A549 (cell line): ENCODE results near the gene SP4. TPM values are rescaled to one million over a fixed set of nuclear protein-coding genes. Genes with fewer than 3 reads are reported as not detected.

ENCODE experiments used
- ATAC-seq, 2 experiments: fragments of 200-7000 bp in 1 of 2; fragments of >200 bp in 1 of 2; cut with Nextera tagmentation in 1 of 2; cut with Tn5 transposase in 1 of 2; 3 replicates each; pipeline versions ENCODE4 v1.8.0 to v1.9.1; 2018 to 2020; ENCODE audit warnings: mild to moderate bottlenecking in 1 of 2, moderate library complexity in 1 of 2
- CTCF ChIA-PET: fragments of 300-600 bp; sonication (Branson Sonifier 250); formaldehyde crosslinking; extraction: SDS; loops from one replicate; lab custom pipeline; 2021; ENCODE audit warnings: antibody characterized with exemption, inconsistent platforms; lab: Yijun Ruan, JAX
- POLR2A ChIA-PET: fragments of 350-600 bp; formaldehyde crosslinking; extraction: SDS; loops from one replicate; lab custom pipeline; 2021; ENCODE audit warnings: antibody characterized with exemption, inconsistent platforms; lab: Yijun Ruan, JAX
- DNase-seq, 2 experiments: peaks; one replicate each; pipeline versions ENCODE4 v3.0.0 to v3.0.0-alpha.2; 2011 to 2016; ENCODE audit warnings: low read depth in 1 of 2, low spot score in 1 of 2
- FAIRE-seq: peaks from 2 replicates; lab custom pipeline; 2011; peaks lifted over from hg19 to GRCh38; lab: Jason Lieb, UNC
- H3K27ac ChIP-seq, 2 experiments: fragments of >200 bp; sonication (Bioruptor Twin); formaldehyde crosslinking; 3 replicates each; pipeline ENCODE4 v1.5.1; 2016 to 2017
- H3K4me1 ChIP-seq: fragments of >200 bp; sonication (Bioruptor Twin); formaldehyde crosslinking; 3 replicates; pipeline ENCODE4 v1.6.1; 2016
- H3K4me2 ChIP-seq: fragments of >200 bp; sonication (Bioruptor Twin); formaldehyde crosslinking; 3 replicates; pipeline ENCODE4 v1.6.1; 2016
- H3K4me3 ChIP-seq: fragments of >200 bp; sonication (Bioruptor Twin); formaldehyde crosslinking; 3 replicates; pipeline ENCODE4 v1.5.1; 2016
- H3K9me3 ChIP-seq: fragments of >200 bp; sonication (Bioruptor Twin); formaldehyde crosslinking; 3 replicates; pipeline ENCODE4 v1.6.1; 2016
- CBX2 ChIP-seq: fragments of 200-600 bp; sonication (generic); IDR thresholded peaks from 2 replicates; pipeline ENCODE4 v1.6.1; 2016; ENCODE audit warnings: low read depth, mild to moderate bottlenecking, borderline replicate concordance
- CBX8 ChIP-seq: fragments of 200-600 bp; sonication (generic); IDR thresholded peaks from 2 replicates; pipeline ENCODE4 v1.6.1; 2016
- CHD2 ChIP-seq: fragments of 150-350 bp; IDR thresholded peaks from 2 replicates; pipeline ENCODE4 v1.6.1; 2014; ENCODE audit warnings: low read length; ENCODE audit not compliant: partially characterized antibody
- FOXS1 ChIP-seq: fragments of 250-450 bp; sonication (Bioruptor Pico); IDR thresholded peaks from 2 replicates; pipeline ENCODE4 v1.5.0; 2020; ENCODE audit warnings: mild to moderate bottlenecking, moderate library complexity
- GATA3 ChIP-seq: IDR thresholded peaks from 2 replicates; pipeline ENCODE4 v1.6.1; 2012; ENCODE audit warnings: borderline replicate concordance
- HOXB5 ChIP-seq: fragments of 250-450 bp; sonication (Bioruptor Pico); IDR thresholded peaks from 2 replicates; pipeline ENCODE4 v1.5.0; 2020; ENCODE audit warnings: mild to moderate bottlenecking, moderate library complexity
- KDM5A ChIP-seq: fragments of 200-600 bp; sonication (generic); IDR thresholded peaks from 2 replicates; pipeline ENCODE4 v1.6.1; 2016; ENCODE audit warnings: antibody characterized with exemption, mild to moderate bottlenecking
- MAFK ChIP-seq: fragments of 450-650 bp; IDR thresholded peaks from 2 replicates; pipeline ENCODE4 v1.6.1; 2014; ENCODE audit not compliant: partially characterized antibody
- MAX ChIP-seq: IDR thresholded peaks from 2 replicates; pipeline ENCODE4 v1.6.1; 2012
- MAZ ChIP-seq: fragments of 150-350 bp; IDR thresholded peaks from 2 replicates; pipeline ENCODE4 v1.6.1; 2014; ENCODE audit warnings: antibody characterized with exemption, low read depth, low read length, borderline replicate concordance
- NPAS2 ChIP-seq: fragments of 250-450 bp; sonication (Bioruptor Pico); IDR thresholded peaks from 2 replicates; pipeline ENCODE4 v1.8.0; 2022; ENCODE audit warnings: mild to moderate bottlenecking, moderate library complexity, borderline replicate concordance
- PBX3 ChIP-seq: IDR thresholded peaks from 2 replicates; pipeline ENCODE4 v1.6.1; 2012
- POLR2A ChIP-seq: IDR thresholded peaks from 2 replicates; pipeline ENCODE4 v1.6.1; 2012; ENCODE audit warnings: mild to moderate bottlenecking, low read length
- RAD21 ChIP-seq, 2 experiments: fragments of >200 bp in 1 of 2; sonication (Bioruptor Twin) in 1 of 2; formaldehyde crosslinking in 1 of 2; IDR thresholded peaks in 1 of 2; conservative IDR thresholded peaks in 1 of 2; 2 replicates in 1 of 2; 3 replicates in 1 of 2; pipeline ENCODE4 v1.6.1; 2012 to 2018; ENCODE audit warnings: inconsistent platforms in 1 of 2
- RCOR1 ChIP-seq: fragments of 150-350 bp; IDR thresholded peaks from 2 replicates; pipeline ENCODE4 v1.6.1; 2014; ENCODE audit warnings: antibody characterized with exemption, low read length, low read depth
- RFX5 ChIP-seq: fragments of 450-650 bp; IDR thresholded peaks from 2 replicates; pipeline ENCODE4 v1.7.1; 2014; ENCODE audit warnings: antibody characterized with exemption, mild to moderate bottlenecking, moderate library complexity
- TFCP2L1 ChIP-seq: fragments of 250-450 bp; sonication (Bioruptor Pico); IDR thresholded peaks from 2 replicates; pipeline ENCODE4 v1.5.0; 2021; ENCODE audit warnings: mild to moderate bottlenecking
- TP53 ChIP-seq: fragments of 250-450 bp; sonication (Bioruptor Pico); IDR thresholded peaks from 2 replicates; pipeline ENCODE4 v1.5.0; 2021; ENCODE audit warnings: mild to moderate bottlenecking, moderate library complexity
- ZFP36 ChIP-seq: fragments of 450-650 bp; IDR thresholded peaks from 2 replicates; pipeline ENCODE4 v1.6.1; 2014; ENCODE audit warnings: borderline replicate concordance; ENCODE audit not compliant: partially characterized antibody
- WGBS: methylation state at CpG from one replicate; pipeline ENCODE4 v1.1.6; 2017; ENCODE audit errors: missing lambda C conversion rate; 5-methylcytosine and 5-hydroxymethylcytosine counted together
- polyA plus RNA-seq, 4 experiments: library from polyadenylated mRNA; depleted of rRNA in 3 of 4; stranded (reverse); fragments of >200 nt; fragmentation: RNase III in 1 of 4; extraction: RNeasy Plus Mini Kit Qiagen cat#74134 plus additional on column Dnase treatment in 1 of 4; gene quantifications; 2 replicates in 3 of 4; 3 replicates in 1 of 4; pipeline ENCODE4 v1.2.3, GENCODE V29; 2011 to 2017

Gene SP4
- polyA plus RNA-seq, 2 of the 4 experiments (the other 2 are of a cell fraction): 1.9 to 5.3 TPM

- DNase-seq (no peak), FAIRE-seq (no peak), ATAC-seq (no peak)
- no peaks in the 10 kb centered on the region for H3K9me3 ChIP-seq
- no peak for TF ChIP-seq RAD21 (conservative IDR thresholded peaks at IDR 0.05 in 1 of 2, IDR thresholded peaks at IDR 0.05 in 1 of 2)
- TF ChIP-seq CBX8: no peak
- TF ChIP-seq KDM5A: no peak
- TF ChIP-seq POLR2A: no peak
- TF ChIP-seq ZFP36: no peak
- no peak for TF ChIP-seq CBX2
- TF ChIP-seq PBX3: no peak
- TF ChIP-seq HOXB5 (CRISPR knock-in tag): no peak
- no peak overlapping the region for H3K4me2 ChIP-seq
- ChIA-PET POLR2A (no interaction called here), CTCF (interaction anchor here (1.4 kb wide), 1 partner anchor 291 kb away, joined by 3 read pairs; no protein-coding TSS in a partner anchor)
- no peak overlapping the region for H3K4me3 ChIP-seq
- H3K4me1 ChIP-seq: no peaks in the 10 kb centered on the region
- WGBS: 32% methylated on average over 2 of the region's 2 CpGs
- no peak overlapping the region for H3K27ac ChIP-seq
Observed at GRCh38 chr7:21476429-21476828, 48.5 kb downstream of the SP4 start.

GRCh38 chr7:21480693-21481403, 53.0 kb downstream of the SP4 start:
- CTCF ChIA-PET: no interaction called here

GRCh38 chr7:21486511-21486910, 58.6 kb downstream of the SP4 start:
- no peak overlapping the region for H3K4me2 ChIP-seq
- H3K9me3 ChIP-seq: no peaks in the 10 kb centered on the region
- FAIRE-seq (no peak), DNase-seq (no peak), ATAC-seq (no peak)
- no peak overlapping the region for H3K27ac ChIP-seq
- no peaks in the 10 kb centered on the region for H3K4me1 ChIP-seq
- 49% methylated on average over 2 of the region's 2 CpGs for WGBS
- TF ChIP-seq ZFP36: no peak
- no peak overlapping the region for H3K4me3 ChIP-seq
- POLR2A ChIA-PET: no interaction called here
- CTCF ChIA-PET: interaction anchor here (0.9 kb wide), 1 partner anchor 281 kb away, joined by 3 read pairs; no protein-coding TSS in a partner anchor

More at GRCh38 chr7:21480693-21481403, 53.0 kb downstream of the SP4 start:
- no peak overlapping the region for H3K4me3 ChIP-seq
- FAIRE-seq (no peak), ATAC-seq (no peak), DNase-seq (no peak)
- H3K9me3 ChIP-seq: no peaks in the 10 kb centered on the region
- TF ChIP-seq MAFK (no peak), FOXS1 (CRISPR knock-in tag) (no peak), TFCP2L1 (CRISPR knock-in tag) (no peak), CHD2 (no peak), RFX5 (no peak), ZFP36 (no peak), RCOR1 (no peak), MAX (no peak), MAZ (no peak), PBX3 (no peak), GATA3 (no peak), TP53 (no peak)
- no peak overlapping the region for H3K27ac ChIP-seq
- H3K4me1 ChIP-seq: no peaks in the 10 kb centered on the region
- no peak overlapping the region for H3K4me2 ChIP-seq
- POLR2A ChIA-PET: no interaction called here
- 70% methylated on average over 3 of the region's 3 CpGs for WGBS

GRCh38 chr7:21495731-21496130, 67.8 kb downstream of the SP4 start:
- TF ChIP-seq NPAS2 (CRISPR knock-in tag): no peak
- no peak overlapping the region for H3K4me2 ChIP-seq

More at GRCh38 chr7:21495731-21496130, 67.8 kb downstream of the SP4 start:
- Histone ChIP-seq H3K9me3 (peaks cover 17% of the 10 kb centered on the region; the same call in 2 of the 3 replicates), H3K4me3 (no peak overlapping the region), H3K4me1 (no peaks in the 10 kb centered on the region), H3K27ac (no peak overlapping the region)
- ChIA-PET POLR2A (no interaction called here), CTCF (no interaction called here)
- FAIRE-seq (no peak), ATAC-seq (no peak), DNase-seq (no peak)
